ENCODE measurements around the gene TOB2.

TOB2 gene, protein sequence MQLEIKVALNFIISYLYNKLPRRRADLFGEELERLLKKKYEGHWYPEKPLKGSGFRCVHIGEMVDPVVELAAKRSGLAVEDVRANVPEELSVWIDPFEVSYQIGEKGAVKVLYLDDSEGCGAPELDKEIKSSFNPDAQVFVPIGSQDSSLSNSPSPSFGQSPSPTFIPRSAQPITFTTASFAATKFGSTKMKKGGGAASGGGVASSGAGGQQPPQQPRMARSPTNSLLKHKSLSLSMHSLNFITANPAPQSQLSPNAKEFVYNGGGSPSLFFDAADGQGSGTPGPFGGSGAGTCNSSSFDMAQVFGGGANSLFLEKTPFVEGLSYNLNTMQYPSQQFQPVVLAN

DNA sequence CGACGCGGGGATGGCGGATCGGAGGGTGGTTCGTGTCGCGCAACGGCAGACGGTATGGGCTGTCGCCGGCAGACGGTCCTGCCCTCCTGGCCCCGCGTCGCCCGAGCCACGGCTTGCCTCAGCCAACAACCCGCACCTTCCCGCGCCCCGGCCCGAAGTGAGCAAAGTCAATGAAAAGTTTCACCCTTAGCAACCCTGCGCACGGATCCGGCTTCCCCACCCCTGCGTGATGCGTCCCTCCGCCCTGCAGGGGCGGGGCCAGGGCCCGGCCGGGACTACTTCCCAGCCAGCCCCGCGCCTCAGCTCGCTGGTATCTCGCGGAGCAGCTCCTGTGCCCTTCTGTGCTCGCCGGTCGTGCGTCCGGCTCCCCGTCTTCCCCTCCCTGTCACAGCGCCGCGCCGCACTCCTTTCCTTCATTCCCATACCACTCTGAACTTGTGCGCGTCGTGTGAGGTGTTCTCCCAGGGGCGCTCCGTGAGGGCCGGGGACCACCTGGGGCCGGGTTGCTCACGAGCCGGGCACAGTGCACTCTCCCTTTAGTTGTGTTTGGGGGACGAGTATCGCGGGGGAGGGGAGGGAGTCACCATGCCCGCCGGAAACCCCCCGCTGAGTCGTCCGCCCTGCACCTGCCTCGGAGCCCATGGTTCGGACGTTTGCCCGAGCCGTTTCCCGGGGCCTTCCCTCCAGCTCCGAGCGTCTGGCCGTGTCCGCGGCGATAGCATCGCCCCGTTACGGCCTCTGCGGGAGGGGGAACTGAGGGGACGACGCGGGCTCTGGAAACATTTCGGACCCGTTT, at the start of gene TOB2:
Gene TOB2 (minus strand): TSS at position 163 of the 796 bp plus-strand sequence. CDS start 9,456 bp downstream, outside the sequence.
- peak; percentile 79 to 92 for DNase-seq (ENCODE audit: low read depth in 2 of 2)

DNA sequence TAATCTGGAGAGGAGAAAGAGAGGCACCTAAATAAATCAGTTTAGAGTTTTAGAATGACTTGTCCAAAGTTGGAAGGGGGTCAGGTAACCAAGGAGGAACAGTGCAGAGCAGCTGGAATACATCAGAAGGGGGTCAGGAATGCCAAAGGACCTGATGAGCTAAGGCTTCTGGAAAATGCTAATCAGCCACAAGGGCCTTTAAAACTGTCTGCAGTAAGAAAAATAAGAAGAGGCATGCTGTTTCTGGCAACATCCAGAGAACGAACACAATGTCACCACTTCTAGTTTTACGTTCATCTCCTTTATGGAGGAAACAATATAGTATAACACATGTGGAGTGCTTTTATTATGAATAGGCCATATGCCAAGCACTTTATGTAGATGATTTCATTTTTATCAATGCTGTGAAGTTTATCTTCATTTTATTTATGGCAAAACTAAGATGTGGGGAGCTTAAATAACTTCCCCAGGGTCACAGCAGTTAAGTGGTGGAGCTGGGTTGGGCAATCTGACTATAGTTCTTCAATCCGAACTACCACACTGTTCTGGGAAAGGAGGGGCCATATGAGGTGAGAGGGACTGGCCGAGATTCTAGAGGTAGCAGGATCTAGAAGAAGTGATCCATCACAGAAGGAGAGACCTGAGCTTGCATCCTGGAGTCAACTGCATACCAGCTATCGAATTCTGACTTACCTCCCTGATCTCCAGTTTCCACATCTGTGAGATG, 44.9 kb upstream of the TOB2 start:
- no peak for DNase-seq (ENCODE audit: low read depth in 2 of 2)

DNA sequence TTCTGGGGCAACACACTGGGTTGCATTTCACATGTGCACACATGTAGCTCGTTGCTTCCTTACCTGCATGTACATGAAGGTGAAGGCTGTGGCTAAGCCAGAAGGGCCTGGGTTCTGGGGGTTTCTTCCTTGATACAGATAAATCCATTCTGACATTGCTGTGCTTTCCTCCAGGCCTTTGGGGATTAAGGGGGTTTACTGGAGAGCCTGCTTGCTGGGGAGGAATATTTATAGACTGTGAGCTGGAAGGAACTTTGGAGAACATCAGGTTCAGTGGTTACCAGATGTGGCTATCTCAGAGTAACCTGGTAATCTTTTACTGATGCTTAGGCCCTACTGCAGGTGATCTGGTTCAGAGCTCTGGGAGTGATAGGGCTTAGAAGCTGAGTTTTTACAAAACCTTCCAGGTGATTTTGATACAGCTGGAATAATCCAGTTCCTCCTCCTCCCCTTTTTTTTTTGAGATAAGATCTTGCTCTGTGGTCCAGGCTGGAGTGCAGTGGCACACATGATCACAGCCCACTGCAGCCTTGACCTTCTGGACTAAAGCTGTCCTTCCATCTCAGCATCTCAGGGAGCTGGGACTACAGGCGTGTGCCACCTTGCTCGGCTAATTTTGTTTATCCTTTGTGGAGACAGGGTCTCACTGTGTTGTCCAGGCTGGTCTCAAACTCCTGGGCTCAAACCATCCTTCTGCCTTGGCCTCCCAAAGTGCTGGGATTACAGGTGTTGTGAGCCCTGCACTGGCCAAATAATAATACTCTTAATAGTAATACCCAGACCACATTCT, 42.2 kb upstream of the TOB2 start:
- no peak for DNase-seq (ENCODE audit: low read depth in 2 of 2)

DNA sequence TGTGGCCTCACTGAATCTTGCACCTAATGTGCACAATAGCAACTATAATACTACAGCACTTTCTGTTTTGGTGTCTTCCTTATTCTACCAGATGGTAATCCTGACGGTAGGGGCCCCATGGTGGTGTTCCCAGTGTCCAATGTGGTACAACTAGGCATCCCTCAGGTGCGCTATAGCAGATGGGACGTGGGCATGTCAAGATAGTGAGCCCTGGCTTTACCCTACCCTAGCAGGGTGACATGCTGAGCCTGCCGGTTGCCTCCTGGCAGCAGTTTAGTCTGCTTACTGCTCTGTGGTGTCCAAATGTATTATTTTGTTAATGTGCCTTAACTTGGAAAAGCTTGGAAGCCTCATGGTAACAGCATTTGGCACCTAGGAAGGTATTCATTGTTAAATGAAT, 41.5 kb upstream of the TOB2 start:
- no peak for DNase-seq (ENCODE audit: low read depth in 2 of 2)

DNA sequence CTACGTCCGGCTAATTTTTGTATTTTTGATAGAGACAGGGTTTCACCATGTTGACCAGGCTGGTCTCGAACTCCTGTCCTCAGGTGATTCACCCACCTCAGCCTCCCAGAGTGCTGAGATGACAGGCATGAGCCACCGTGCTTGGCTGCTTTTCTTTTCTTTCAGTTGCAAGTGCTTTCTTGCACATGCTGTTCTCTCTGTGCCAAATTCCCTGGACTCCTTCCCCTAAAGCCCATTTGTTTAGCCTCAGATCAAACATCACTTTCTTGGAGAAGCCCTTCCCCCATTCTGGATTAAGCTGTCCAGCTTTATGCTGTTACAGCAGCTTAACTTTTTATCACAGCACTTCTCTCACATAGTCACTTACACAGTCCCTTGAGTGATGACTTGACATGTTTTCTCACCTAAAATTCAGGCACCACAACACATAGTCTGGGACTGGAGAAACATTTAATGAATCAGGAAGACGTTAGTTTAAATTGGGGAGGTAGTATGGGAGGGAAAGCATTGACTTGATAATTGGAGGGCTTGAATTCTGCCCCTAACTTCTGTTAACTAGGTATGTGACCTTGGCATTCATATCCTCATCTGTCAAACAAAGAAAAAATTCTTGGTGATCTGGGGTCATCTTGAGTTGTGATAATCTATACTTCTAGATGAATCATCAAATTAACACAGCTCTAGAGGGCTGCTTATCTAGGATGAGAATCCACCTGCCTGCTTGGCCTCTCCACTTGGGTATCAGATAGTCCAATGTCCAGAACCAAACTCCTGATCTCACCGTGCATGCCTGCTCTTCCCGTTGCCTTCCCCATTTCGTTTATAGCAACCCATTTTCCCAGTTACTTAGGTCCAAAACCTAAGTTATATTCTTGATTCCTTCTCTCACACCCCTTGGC, 40.7 kb upstream of the TOB2 start:
- no peak for DNase-seq (ENCODE audit: low read depth in 2 of 2)

DNA sequence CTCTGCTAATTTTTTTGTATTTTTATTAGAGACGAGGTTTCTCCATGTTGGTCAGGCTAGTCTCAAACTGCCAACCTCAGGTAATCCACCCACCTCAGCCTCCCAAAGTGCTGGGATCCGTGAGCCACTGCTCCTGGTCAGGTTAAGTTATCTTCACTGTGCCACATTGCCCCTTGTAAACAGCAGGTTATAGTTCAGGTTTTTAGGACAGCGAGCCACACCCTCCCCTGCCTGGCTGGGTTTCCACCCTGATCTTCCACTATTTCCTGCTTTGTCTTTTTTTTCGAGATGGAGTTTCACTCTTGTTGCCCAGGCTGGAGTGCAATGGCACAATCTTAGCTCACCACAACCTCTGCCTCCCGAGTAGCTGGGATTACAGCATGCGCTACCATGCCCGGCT, 38.4 kb upstream of the TOB2 start:
- DNase-seq (ENCODE audit: low read depth in 2 of 2) = no peak

DNA sequence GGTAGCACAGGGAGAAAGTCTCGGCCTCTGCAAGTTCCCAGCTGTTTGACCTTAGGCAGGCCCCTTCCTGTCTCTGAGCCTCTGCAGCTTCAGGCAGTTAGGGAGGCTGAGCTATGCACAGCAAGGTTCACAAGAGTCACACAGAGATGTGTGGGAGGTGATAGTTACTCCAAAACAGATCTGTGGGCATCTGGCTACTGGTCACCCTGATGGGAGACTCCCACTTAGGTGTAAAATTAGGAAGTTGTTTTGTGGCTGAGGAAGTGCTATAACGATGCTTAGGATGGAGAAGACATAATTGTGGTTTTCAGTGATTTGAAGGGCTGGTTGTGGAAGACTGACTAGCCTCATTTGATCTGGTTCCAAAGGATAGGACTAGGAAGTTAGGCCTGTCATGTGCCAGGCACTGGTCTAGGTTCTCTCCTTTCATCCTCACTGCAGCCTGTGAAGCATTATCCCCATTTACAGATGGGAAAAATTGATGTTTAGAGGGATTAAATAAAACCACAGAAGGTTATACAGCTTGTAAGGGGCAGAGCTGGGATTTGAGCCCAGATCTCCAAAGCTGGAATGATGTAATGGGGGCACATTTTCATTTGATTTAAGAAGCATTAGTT, 35.8 kb upstream of the TOB2 start:
- DNase-seq (ENCODE audit: low read depth in 2 of 2) = no peak

DNA sequence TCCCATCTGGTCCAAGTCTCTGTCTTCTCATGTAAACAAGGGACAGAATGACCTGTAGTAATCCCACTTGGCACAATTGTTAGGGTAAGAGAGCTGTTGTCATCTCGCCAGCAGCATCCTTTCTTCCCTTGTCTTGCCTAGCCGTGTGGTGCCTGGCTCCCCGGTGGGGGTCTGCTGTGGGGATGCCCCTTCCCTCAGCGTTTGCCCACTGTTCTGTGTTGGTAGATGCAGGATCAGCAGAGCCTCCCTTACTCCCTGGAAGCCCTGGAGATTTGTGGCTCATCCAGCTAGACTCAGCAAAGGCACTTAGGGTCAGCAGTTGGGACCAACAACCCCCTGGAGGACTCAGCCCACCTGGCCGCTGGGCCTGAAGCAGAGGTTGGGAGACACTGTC, 35.3 kb upstream of the TOB2 start:
- no peak for DNase-seq (ENCODE audit: low read depth in 2 of 2)

DNA sequence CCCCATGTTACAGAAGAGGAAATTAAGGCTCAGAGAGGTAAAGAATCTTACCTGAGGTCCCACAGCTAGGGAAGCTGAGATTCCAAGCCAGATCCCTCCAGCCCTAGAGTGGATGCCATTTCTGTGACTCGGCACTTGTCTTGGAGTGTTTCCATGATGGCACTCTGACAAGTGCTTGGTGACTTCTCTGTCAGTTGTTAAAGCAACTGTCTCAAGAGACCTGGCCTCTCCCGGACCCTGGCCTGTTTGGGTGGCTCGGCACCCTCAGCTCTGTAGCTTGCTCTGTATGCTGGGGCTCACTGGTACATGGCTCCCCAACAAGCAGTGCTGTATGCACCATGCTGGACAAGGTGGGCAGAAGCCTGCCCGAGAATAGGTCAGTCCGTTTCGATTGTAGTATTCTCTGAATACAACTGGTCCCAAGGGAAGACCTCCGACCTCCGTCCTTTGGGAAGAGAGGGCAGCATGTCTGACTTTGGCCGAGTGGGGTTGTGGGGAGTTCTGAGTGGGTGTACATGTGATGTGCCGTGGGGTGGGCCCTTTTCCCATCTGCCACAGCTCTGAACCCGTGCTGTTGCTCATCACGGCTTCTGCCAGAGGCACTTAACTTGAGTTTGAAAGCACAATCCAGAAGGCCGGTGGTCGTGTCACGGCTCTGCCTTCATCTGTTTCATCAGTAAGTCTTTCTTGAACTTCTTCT, 34.7 kb upstream of the TOB2 start:
- no peak for DNase-seq (ENCODE audit: low read depth in 2 of 2)

DNA sequence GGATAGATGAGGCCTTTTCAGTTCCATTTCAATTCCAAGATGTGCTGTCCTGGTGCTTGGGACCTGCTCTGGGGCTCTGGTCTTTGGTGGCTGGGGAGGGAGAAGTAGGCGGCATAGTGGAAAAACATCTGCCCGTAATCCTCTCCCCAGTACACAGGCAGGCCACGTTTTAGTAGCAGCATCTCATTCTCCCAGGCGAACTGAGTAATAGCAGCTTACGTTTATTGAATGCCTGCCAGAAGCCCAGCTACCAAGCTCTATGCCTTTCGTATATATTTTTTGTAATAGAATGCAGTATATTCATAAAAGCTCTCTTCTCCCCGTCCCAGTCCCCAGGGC, 33.8 kb upstream of the TOB2 start:
- no peak for DNase-seq (ENCODE audit: low read depth in 2 of 2)

DNA sequence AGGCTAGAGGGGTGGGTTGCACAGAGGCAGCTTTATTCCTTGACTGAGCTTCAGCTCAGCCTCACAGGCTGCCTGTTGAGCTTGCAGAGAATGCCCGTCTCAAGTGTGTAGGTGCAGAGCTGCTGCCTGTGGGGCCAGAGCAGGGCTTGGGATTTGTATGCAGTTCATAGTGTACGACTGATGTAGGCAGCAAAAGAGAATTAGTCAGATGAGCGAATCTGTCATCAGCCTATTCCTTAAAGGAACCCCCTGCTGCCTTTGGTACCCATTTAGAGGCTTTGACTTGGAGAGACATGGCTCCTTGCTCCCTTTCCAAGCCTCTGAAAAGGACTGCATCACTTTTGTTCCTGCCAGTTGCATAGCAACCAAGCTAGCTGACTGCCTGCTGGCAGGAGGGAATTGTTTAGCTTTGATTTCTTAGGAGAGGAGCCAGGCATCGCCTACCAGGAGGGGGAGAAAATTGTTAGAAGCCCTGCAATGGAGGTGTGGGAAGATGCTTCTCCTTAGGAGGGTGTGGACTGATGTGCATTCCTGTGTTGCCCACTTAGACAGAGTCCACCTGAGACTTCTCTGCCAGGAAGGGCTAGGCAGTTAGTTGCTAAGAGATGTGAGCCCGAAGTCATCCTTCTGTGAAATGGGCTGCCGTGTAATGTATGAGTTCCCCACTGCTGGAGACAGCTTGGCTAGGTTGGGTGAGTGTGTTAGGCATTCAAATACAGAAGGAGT, 33.2 kb upstream of the TOB2 start:
- DNase-seq (ENCODE audit: low read depth in 2 of 2) = no peak

DNA sequence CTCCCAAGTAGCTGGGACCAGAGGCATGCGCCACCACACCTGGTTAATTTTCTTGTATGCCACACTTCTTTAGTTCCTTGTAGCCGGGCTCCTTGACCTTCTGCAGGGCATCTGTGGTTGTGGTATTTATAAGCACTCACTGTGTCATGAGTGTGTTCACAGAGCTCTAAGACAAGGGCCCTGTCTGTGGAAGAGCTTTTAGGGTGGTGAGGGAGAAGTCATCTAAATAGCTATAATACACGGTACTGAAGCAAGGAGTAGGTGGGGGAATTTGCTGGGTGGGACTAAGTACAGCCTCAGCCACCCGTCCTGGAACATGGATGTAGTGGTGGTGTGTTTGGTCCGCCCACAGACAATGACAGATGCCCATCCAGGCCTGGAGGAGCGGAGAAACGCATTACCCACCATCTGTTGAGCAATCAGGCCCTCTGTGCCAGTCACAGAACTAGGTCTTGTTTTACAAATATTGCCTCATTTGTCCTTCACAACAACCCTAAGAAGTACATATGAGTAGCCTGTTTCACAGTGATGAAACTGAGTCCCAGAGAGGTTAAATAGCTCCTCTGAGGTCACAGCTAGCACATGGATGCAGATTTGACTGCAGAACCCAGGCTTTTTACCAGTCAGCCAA, 32.4 kb upstream of the TOB2 start:
- DNase-seq (ENCODE audit: low read depth in 2 of 2) = no peak

DNA sequence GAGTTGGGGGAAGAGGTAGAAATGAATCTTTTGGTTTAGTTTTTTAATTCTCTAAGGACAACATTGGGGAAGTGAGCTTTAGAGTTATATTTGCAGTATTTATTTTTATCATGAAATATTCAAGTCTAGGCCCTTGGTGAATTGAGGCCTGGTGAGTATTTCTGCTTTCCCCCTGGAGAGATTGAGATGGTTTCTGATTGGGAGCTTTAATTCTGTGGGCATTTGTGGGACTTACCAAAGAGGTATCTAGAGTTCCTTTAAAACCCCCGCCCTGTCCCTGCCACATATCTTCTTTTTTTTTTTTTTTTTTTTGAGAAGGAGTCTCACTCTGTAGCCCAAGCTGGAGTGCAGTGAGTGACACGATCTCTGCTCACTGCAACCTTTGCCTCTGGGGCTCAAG, 31.9 kb upstream of the TOB2 start:
- no peak for DNase-seq (ENCODE audit: low read depth in 2 of 2)

DNA sequence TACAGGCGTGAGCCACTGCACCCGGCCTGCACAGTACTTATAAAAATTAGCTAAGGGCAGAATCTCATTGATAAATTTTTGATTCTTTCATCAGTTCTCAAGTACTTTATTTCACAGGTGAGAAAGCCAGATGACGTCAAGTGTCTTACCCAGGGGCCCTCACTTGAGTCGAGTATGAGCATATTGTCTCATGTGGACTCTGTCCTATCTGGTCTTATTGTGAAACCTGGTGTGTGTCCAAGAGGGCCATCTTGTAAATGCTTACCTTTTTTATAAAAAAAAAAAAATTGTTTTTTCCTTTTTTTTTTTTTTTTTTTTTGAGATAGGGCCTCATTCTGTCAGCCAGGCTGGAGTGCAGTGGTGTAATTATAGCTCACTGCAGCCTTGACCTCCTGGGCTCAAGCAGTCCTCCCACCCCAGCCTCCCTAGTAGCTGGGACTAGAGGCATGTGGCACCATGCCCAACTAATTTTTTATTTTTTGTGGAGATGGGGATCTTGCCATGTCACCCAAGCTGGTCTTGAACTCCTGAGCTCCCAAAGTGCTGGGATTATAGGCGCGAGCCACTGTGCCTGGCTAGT, 28.4 kb upstream of the TOB2 start:
- DNase-seq (ENCODE audit: low read depth in 2 of 2) = no peak

DNA sequence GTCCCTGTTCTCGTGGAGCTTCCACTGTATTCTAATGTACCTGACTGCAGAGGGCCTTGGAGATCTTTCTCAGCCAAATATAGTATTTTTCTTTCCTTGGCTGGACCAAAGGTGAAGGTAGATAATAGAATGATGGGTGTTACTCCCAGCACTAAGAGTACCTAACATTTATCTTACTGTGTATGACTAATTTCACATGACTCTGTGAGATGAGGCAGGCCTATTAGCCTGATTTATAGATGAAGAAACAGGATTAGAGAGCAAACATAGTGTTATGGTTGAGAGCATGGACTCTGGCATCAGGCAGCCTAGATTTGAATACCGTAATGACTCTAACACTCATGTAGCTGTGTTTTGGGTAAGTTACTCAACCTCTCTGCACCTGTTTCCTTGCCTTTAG, 25.0 kb upstream of the TOB2 start:
- DNase-seq (ENCODE audit: low read depth in 2 of 2) = no peak

DNA sequence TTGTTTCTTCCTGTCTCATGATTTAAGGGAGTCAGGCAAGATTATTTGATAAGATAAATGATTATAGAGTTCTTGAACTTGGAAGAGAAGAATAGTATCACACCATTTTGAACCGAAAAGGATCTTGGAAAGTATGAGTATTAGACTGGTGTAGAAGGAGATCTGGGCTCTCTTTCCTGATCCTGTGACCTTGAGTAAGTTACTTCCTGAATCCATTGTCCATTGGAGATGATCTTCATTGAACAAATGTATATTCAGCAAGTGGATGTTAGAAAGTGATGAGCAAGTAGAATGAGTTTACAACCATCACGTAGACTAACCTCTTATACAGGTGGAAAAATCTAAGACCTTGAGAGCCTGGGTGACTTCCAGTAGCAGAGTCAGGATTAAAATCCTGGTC, 24.3 kb upstream of the TOB2 start:
- no peak for DNase-seq (ENCODE audit: low read depth in 2 of 2)

DNA sequence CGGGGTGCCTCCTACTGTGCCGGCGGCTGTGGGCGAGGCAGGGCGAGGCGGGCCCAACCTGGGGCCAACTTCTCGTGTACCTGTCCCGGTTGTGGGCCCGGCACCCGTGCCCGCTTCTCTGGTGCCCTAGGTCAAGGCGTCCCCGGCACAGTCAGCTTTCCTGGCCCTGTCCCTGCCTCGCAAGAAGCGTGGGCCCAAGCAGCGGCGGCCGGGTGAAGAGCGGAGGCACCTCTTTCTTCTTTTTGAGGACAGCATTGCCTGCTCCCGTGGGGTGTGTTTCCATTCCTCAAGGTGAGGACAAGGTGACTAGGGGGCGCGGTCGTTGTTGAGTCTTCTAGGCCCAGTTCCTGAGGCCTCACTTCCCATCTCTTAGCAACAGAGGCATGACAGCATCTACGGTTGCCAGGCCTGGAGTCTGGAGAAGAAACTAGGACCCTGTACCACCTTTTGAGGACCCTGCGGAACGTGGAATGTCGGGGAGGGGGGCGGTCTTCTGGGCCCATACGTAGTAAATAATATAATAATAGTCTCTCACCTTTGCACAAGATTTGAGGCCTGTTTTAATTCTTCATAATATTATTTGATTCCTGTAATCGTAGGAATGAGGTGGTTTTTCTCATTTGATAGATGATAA, 22.7 kb upstream of the TOB2 start:
- peak in 1 of 2 donors; percentile 11 for DNase-seq (ENCODE audit: low read depth in 2 of 2)

All from stimulated activated CD8-positive, alpha-beta memory T cell treated with anti-CD3 and anti-CD28 coated beads, Interleukin-2, amount 100 ng/mL, for 1 hour (primary cell).